HepG2 (cell line): ENCODE data around the gene ZNF334. TPM values are rescaled to one million over a fixed set of nuclear protein-coding genes. Genes with fewer than 3 reads are reported as not detected.

Source experiments
- ATAC-seq: fragments of 200-7000 bp; cut with Tn5 transposase; 3 replicates; pipeline ENCODE4 v1.9.1; 2020; ENCODE audit warnings: mild to moderate bottlenecking, moderate library complexity
- BruUV-seq: library from RNA; stranded (reverse); fragments of 400-500 nt; replicated peaks from 2 replicates; lab custom pipeline; 2021; lab: Mats Ljungman, UMichigan
- CTCF ChIA-PET: fragments of 300-600 bp; formaldehyde crosslinking; extraction: SDS; loops from one replicate; lab custom pipeline; 2021; ENCODE audit warnings: low total read pairs, inconsistent platforms, low intra/inter-chr PET ratio; lab: Yijun Ruan, JAX
- POLR2A ChIA-PET: fragments of 350-600 bp; sonication (Branson Sonifier 250); formaldehyde crosslinking; loops from one replicate; lab custom pipeline; 2020; ENCODE audit warnings: antibody characterized with exemption, inconsistent platforms; lab: Yijun Ruan, JAX
- DNase-seq: peaks from one replicate; pipeline ENCODE4 v3.0.0-alpha.2; 2015; ENCODE audit warnings: low spot score
- FAIRE-seq: peaks from 3 replicates; lab custom pipeline; 2011; peaks lifted over from hg19 to GRCh38; lab: Jason Lieb, UNC
- H2AFZ ChIP-seq: one replicate; pipeline ENCODE4 v1.6.1; 2011; ENCODE audit warnings: low read length, inconsistent platforms
- H3K27ac ChIP-seq: fragments of 300-600 bp; 3 replicates; pipeline ENCODE4 v1.8.0; 2011; ENCODE audit warnings: mixed run types, mild to moderate bottlenecking, mixed read lengths, low read length, inconsistent platforms; ENCODE audit not compliant: insufficient read depth; ENCODE audit errors: extremely low read length
- H3K27me3 ChIP-seq, 2 experiments: fragments of 200-600 bp in 1 of 2; 2 replicates in 1 of 2; 3 replicates in 1 of 2; pipeline versions ENCODE4 v1.6.0 to v1.8.0; 2011; ENCODE audit warnings: low read length in 2 of 2, mild to moderate bottlenecking in 2 of 2, moderate library complexity in 2 of 2, inconsistent platforms in 1 of 2; ENCODE audit not compliant: insufficient read depth in 2 of 2, control insufficient read depth in 1 of 2
- H3K36me3 ChIP-seq, 2 experiments: fragments of 200-600 bp in 1 of 2; replicated peaks in 1 of 2; 2 replicates in 1 of 2; 3 replicates in 1 of 2; pipeline versions ENCODE4 v1.5.1 to v1.8.0; 2011; ENCODE audit warnings: low read length in 2 of 2, inconsistent platforms in 1 of 2; ENCODE audit not compliant: insufficient read depth in 2 of 2, control insufficient read depth in 1 of 2
- H3K4me1 ChIP-seq: 2 replicates; pipeline ENCODE4 v1.5.1; 2012; ENCODE audit warnings: low read length, inconsistent platforms; ENCODE audit not compliant: insufficient read depth
- H3K4me2 ChIP-seq: 2 replicates; pipeline ENCODE4 v1.6.0; 2011; ENCODE audit warnings: low read depth, low read length, inconsistent platforms
- H3K4me3 ChIP-seq, 3 experiments: fragments of 200-600 bp in 1 of 3; sonication (generic), shearing (Covaris generic) in 1 of 3; replicated peaks in 1 of 3; 2 replicates each; pipeline ENCODE4 v1.5.1; 2011 to 2016; ENCODE audit warnings: low read length in 3 of 3, inconsistent platforms in 2 of 3, low read depth in 2 of 3, mild to moderate bottlenecking in 2 of 3, control low read depth in 1 of 3, mixed read lengths in 1 of 3; ENCODE audit not compliant: insufficient read depth in 1 of 3
- H3K79me2 ChIP-seq: one replicate; pipeline ENCODE4 v1.6.1; 2011; ENCODE audit warnings: low read length, inconsistent platforms; ENCODE audit not compliant: insufficient read depth
- H3K9ac ChIP-seq: 2 replicates; pipeline ENCODE4 v1.6.0; 2011; ENCODE audit warnings: mild to moderate bottlenecking, low read depth, low read length, inconsistent platforms; ENCODE audit not compliant: insufficient read depth
- H3K9me3 ChIP-seq: 2 replicates; pipeline ENCODE4 v1.5.1; 2012; ENCODE audit warnings: mild to moderate bottlenecking, low read length
- H4K20me1 ChIP-seq: 2 replicates; pipeline ENCODE4 v1.6.0; 2011; ENCODE audit warnings: inconsistent platforms, mild to moderate bottlenecking, low read length, moderate library complexity; ENCODE audit not compliant: insufficient read depth
- CCDC6 ChIP-seq: sonication (generic); formaldehyde crosslinking; IDR thresholded peaks from 2 replicates; pipeline ENCODE4 v1.8.1; 2022; ENCODE audit warnings: mild to moderate bottlenecking, missing genetic modification reagents, moderate library complexity
- NR2C2 ChIP-seq: sonication (generic); formaldehyde crosslinking; IDR thresholded peaks from 2 replicates; pipeline ENCODE4 v1.4.0; 2020; ENCODE audit warnings: missing genetic modification reagents, mild to moderate bottlenecking, moderate library complexity, borderline replicate concordance
- RAD21 ChIP-seq: fragments of 450-650 bp; formaldehyde crosslinking; IDR thresholded peaks from 2 replicates; pipeline ENCODE4 v1.5.0; 2020; ENCODE audit warnings: mild to moderate bottlenecking
- REPIN1 ChIP-seq: sonication (generic); formaldehyde crosslinking; IDR thresholded peaks from 2 replicates; pipeline ENCODE4 v1.8.0; 2022; ENCODE audit warnings: missing genetic modification reagents, low read depth, mild to moderate bottlenecking, borderline replicate concordance
- THAP11 ChIP-seq: IDR thresholded peaks from 2 replicates; pipeline ENCODE4 v1.6.1; 2016; ENCODE audit warnings: missing biosample characterization, missing genetic modification reagents
- ZBTB7B ChIP-seq: sonication (generic); formaldehyde crosslinking; IDR thresholded peaks from 2 replicates; pipeline ENCODE4 v1.4.0; 2020; ENCODE audit warnings: missing genetic modification reagents
- ZNF577 ChIP-seq: sonication (generic); formaldehyde crosslinking; IDR thresholded peaks from 2 replicates; pipeline ENCODE4 v1.4.0; 2020; ENCODE audit warnings: mild to moderate bottlenecking, low read depth, missing genetic modification reagents, borderline replicate concordance
- ZNF777 ChIP-seq: sonication (generic); formaldehyde crosslinking; IDR thresholded peaks from 2 replicates; pipeline ENCODE4 v1.4.0; 2020; ENCODE audit warnings: missing genetic modification reagents
- WGBS: methylation state at CpG from one replicate; pipeline ENCODE4 v1.1.6; 2017; ENCODE audit warnings: low lambda C conversion rate; 5-methylcytosine and 5-hydroxymethylcytosine counted together
- in situ Hi-C: cut with HindIII; loops from 2 replicates; pipeline ENCODE4 v1.10.0; 2017; ENCODE audit warnings: low pct_unique_long_range_greater_than_20kb; ENCODE audit not compliant: extremely low pct_ligation_motif_present
- intact Hi-C: fragments of 100-400 bp; cut with micrococcal nuclease; formaldehyde crosslinking; loops from one replicate; pipeline ENCODE4 v1.10.0; 2022; ENCODE audit not compliant: unreplicated experiment
- polyA plus RNA-seq, 8 experiments: library from polyadenylated mRNA; depleted of rRNA in 3 of 8; stranded (reverse) in 7 of 8; unstranded in 1 of 8; fragments of >200 nt; fragmentation: Illumina TruSeq in 4 of 8; extraction: Trizol in 4 of 8; gene quantifications; 2 replicates each; pipeline versions ENCODE4 v1.2.1 to v1.2.3, GENCODE V29; 2011 to 2016; ENCODE audit warnings: low read depth in 4 of 8, missing spikeins in 1 of 8, mixed read lengths in 1 of 8; ENCODE audit not compliant: insufficient read depth in 1 of 8
- total RNA-seq, 5 experiments: library from RNA; depleted of rRNA; stranded (reverse); fragments of >200 nt; fragmentation: Illumina TruSeq; extraction: Trizol; gene quantifications; 2 replicates each; pipeline ENCODE4 v1.2.3, GENCODE V29; 2016; ENCODE audit warnings: low read depth in 1 of 5
- TF ChIP-seq, protein P1 (sequence below): IDR thresholded peaks from 2 replicates; pipeline ENCODE4 v1.6.1; 2016; ENCODE audit warnings: mild to moderate bottlenecking
- TF ChIP-seq, protein P2 (sequence below), 2 experiments: sonication (generic) in 1 of 2; formaldehyde crosslinking in 1 of 2; IDR thresholded peaks; 2 replicates each; pipeline versions ENCODE4 v1.5.1 to v1.6.1; 2011 to 2020; ENCODE audit warnings: borderline replicate concordance in 1 of 2, low read depth in 1 of 2, low read length in 1 of 2, mild to moderate bottlenecking in 1 of 2, missing genetic modification reagents in 1 of 2, moderate library complexity in 1 of 2

ZNF334 gene
- total and polyA plus RNA-seq, 2 of the 13 experiments (the other 11 are each of a cell fraction or from before 2014, with no cell fraction given), result 4.8 to 7.8 TPM

DNA sequence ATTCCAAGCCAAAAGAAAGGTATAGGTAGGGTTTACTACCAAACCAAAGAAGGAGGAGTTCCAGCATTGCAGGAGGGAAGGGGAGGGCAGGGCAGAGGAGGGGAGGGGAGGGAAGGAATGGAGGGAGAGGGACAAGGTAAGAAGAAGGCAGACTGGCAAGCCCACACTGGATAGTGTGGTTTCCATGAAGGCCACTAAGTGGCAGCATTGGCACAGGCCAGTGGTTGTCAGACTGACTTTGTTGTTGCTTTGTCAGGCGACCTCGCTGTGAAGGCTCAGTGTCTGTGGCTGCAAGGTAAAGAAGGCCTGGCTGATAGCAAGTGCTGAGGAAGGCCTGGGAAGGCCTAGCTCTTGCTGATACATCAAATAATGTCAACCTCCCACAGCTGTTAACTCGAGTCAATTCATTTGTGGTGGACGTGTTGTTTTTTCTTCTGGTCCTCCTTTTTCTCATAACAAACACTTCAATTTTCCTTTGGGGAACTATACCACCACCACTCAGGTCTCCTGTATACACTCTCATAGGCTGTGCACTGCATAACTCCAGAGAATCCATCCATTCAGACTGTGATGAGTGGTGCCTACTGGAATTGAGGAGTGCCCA, 7.7 kb upstream of the ZNF334 start (continued):
- TF ChIP-seq, protein P1, sequence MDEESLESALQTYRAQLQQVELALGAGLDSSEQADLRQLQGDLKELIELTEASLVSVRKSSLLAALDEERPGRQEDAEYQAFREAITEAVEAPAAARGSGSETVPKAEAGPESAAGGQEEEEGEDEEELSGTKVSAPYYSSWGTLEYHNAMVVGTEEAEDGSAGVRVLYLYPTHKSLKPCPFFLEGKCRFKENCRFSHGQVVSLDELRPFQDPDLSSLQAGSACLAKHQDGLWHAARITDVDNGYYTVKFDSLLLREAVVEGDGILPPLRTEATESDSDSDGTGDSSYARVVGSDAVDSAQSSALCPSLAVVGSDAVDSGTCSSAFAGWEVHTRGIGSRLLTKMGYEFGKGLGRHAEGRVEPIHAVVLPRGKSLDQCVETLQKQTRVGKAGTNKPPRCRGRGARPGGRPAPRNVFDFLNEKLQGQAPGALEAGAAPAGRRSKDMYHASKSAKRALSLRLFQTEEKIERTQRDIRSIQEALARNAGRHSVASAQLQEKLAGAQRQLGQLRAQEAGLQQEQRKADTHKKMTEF, result 0 out of 2 replicates have a peak, but pooled peaks have one; percentile 22
- peak; percentile 70; the same call in 1 of the 2 replicates for TF ChIP-seq REPIN1 (CRISPR knock-in tag)
- TF ChIP-seq THAP11 (CRISPR knock-in tag), result peak; percentile 47; the same call in 1 of the 2 replicates
- peak; percentile 97 for TF ChIP-seq RAD21
- no peak for TF ChIP-seq NR2C2

DNA sequence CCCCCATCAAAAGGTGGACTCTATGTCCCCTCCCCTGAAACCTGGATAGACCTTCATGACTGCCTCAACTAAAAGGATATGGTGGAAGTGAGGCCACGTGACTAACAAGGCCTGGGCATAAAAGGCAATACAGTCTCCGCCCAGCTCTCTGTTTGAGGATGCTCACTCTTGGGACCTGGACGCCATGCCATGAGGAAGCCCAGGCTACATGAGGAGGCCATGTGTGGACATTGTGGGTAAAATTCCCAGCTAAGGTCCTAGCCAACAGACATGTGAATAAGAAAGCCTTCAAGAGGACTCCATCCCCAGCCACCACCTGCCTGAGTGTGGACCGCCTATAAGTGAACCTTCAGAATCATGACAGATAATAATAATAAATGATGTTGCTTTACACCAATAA, 7.2 kb upstream of the ZNF334 start:
- BruUV-seq, result no TSS peak
- ATAC-seq, result no peak
- CTCF ChIA-PET, result interaction anchor here (0.6 to 4.9 kb wide), 6 partner anchors 42 to 238 kb away, joined by 3 to 61 read pairs (median 6); no protein-coding TSS in a partner anchor
- no peak overlapping the region for H3K9ac ChIP-seq
- no peak overlapping the region for H3K27ac ChIP-seq
- no peak for FAIRE-seq
- H3K4me2 ChIP-seq, result no peak overlapping the region
- TF ChIP-seq ZNF577 (CRISPR knock-in tag), result no peak
- TF ChIP-seq ZNF777 (CRISPR knock-in tag), result no peak
- TF ChIP-seq, protein P2, sequence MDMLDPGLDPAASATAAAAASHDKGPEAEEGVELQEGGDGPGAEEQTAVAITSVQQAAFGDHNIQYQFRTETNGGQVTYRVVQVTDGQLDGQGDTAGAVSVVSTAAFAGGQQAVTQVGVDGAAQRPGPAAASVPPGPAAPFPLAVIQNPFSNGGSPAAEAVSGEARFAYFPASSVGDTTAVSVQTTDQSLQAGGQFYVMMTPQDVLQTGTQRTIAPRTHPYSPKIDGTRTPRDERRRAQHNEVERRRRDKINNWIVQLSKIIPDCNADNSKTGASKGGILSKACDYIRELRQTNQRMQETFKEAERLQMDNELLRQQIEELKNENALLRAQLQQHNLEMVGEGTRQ (IDR thresholded peaks at IDR 0.05; ENCODE audit: low read depth, low read length), result peak; percentile 29; the same call in 1 of the 2 replicates
- TF ChIP-seq, protein P2 (CRISPR knock-in tag; IDR thresholded peaks at IDR 0.05; ENCODE audit: borderline replicate concordance), result no peak
- peak; percentile 13; the same call in 1 of the 2 replicates for TF ChIP-seq CCDC6 (CRISPR knock-in tag)
- TF ChIP-seq ZBTB7B (CRISPR knock-in tag), result no peak
- TF ChIP-seq, all 625 proteins: peak for 2
- H3K79me2 ChIP-seq, result no peaks in the 10 kb centered on the region
- intact Hi-C loops (loop anchor here (5.0 kb wide), 2 partner anchors 37 to 227 kb away; no protein-coding TSS in a partner anchor), in situ Hi-C loops (loop anchor here (5.0 kb wide), 1 partner anchor 162 kb away; no protein-coding TSS in a partner anchor)
- POLR2A ChIA-PET, result no interaction called here
- H3K4me1 ChIP-seq, result peaks cover 27% of the 10 kb centered on the region
- H3K9me3 ChIP-seq, result no peaks in the 10 kb centered on the region
- no peak overlapping the region for H3K4me3 ChIP-seq
- DNase-seq, result no peak
- H3K36me3 ChIP-seq, result no peaks in the 10 kb centered on the region
- H2AFZ ChIP-seq, result no peak overlapping the region
- H3K27me3 ChIP-seq, result no peaks in the 10 kb centered on the region; a peak in 1 of 5 replicates
- H4K20me1 ChIP-seq, result no peaks in the 10 kb centered on the region
- WGBS, result 32% methylated on average over 4 of the region's 4 CpGs
